ENCODE data around the gene OBSCN.

Gene OBSCN

DNA sequence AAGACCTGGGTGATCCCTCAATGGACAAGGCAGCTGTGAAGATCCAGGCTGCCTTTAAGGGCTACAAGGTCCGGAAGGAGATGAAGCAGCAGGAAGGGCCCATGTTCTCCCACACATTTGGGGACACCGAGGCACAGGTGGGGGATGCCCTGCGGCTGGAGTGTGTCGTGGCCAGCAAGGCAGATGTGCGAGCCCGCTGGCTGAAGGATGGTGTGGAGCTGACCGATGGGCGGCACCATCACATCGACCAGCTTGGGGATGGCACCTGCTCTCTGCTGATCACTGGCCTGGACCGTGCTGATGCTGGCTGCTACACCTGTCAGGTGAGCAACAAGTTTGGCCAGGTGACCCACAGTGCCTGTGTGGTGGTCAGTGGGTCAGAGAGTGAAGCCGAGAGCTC is 113.6 kb downstream of the OBSCN start:
- TF ChIP-seq, protein P1, sequence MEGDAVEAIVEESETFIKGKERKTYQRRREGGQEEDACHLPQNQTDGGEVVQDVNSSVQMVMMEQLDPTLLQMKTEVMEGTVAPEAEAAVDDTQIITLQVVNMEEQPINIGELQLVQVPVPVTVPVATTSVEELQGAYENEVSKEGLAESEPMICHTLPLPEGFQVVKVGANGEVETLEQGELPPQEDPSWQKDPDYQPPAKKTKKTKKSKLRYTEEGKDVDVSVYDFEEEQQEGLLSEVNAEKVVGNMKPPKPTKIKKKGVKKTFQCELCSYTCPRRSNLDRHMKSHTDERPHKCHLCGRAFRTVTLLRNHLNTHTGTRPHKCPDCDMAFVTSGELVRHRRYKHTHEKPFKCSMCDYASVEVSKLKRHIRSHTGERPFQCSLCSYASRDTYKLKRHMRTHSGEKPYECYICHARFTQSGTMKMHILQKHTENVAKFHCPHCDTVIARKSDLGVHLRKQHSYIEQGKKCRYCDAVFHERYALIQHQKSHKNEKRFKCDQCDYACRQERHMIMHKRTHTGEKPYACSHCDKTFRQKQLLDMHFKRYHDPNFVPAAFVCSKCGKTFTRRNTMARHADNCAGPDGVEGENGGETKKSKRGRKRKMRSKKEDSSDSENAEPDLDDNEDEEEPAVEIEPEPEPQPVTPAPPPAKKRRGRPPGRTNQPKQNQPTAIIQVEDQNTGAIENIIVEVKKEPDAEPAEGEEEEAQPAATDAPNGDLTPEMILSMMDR (IDR thresholded peaks at IDR 0.05) = no peak
- Mint-ChIP-seq H3K36me3 (ENCODE audit: low read depth) (peaks cover 45% of the 10 kb centered on the region), H3K27ac (no peak overlapping the region), H3K4me1 (no peaks in the 10 kb centered on the region), H3K4me3 (no peak overlapping the region), H3K27me3 (ENCODE audit: low read depth, poor library complexity) (no peaks in the 10 kb centered on the region), H3K9me3 (peaks cover 13% of the 10 kb centered on the region)
- DNase-seq = no peak

DNA sequence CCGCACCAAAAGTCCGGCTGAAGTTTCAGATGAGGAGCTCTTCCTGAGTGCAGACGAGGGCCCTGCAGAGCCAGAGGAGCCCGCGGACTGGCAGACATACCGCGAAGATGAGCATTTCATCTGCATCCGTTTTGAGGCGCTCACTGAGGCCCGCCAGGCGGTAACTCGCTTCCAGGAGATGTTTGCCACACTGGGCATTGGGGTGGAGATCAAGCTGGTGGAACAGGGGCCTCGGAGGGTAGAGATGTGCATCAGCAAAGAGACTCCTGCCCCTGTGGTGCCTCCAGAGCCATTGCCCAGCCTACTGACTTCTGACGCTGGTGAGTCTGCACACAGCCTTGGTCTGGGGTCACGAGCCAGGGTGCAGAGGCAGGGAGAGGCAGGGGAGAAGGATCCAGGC is 114.1 kb downstream of the OBSCN start:
- Mint-ChIP-seq H3K27ac (no peak overlapping the region), H3K9me3 (peaks cover 13% of the 10 kb centered on the region), H3K4me3 (no peak overlapping the region), H3K4me1 (no peaks in the 10 kb centered on the region), H3K36me3 (ENCODE audit: low read depth) (peaks cover 49% of the 10 kb centered on the region), H3K27me3 (ENCODE audit: low read depth, poor library complexity) (no peaks in the 10 kb centered on the region)
- DNase-seq = no peak
- TF ChIP-seq, protein P1 (IDR thresholded peaks at IDR 0.05) = no peak

DNA sequence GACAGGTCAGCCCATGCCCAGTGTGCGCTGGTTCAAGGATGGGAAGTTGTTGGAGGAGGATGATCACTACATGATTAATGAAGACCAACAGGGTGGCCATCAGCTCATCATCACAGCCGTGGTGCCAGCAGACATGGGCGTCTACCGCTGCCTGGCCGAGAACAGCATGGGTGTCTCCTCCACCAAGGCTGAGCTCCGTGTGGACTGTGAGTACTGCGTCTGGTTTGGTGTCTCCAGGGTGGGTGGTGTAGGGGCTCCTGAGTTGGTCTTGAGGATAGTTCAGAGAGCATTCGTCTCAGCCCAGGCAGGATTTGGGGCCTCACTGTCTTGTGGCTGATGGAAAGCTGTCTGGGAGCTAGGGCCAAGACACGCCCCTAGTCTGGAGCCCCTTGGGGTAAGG is 115.6 kb downstream of the OBSCN start:
- Mint-ChIP-seq H3K27me3 (ENCODE audit: low read depth, poor library complexity) (no peaks in the 10 kb centered on the region), H3K4me3 (no peak overlapping the region), H3K27ac (no peak overlapping the region), H3K4me1 (no peaks in the 10 kb centered on the region), H3K36me3 (ENCODE audit: low read depth) (peaks cover 53% of the 10 kb centered on the region), H3K9me3 (peaks cover 13% of the 10 kb centered on the region)
- TF ChIP-seq, protein P1 (IDR thresholded peaks at IDR 0.05) = no peak
- no peak for DNase-seq

DNA sequence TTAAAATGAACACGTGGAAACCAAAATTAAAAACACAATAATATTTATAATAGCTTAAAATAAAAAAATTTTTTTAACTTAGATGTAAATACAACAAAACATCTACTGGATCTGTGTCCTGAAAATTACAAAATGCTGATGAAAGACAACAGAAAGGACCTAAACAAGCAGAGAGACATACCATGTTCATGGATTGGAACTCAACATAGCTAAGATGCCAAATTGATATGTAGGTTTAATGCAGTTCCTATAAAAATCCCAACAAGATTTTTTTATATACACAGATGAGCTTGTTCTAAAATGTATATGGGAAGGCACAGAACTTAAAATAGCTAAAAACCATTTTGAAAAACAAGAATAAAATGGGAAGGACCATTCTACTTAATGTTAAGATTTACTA is 117.4 kb downstream of the OBSCN start:
- Mint-ChIP-seq H3K27ac (no peak overlapping the region), H3K4me3 (no peak overlapping the region), H3K36me3 (ENCODE audit: low read depth) (peaks cover 52% of the 10 kb centered on the region), H3K4me1 (no peaks in the 10 kb centered on the region), H3K27me3 (ENCODE audit: low read depth, poor library complexity) (no peaks in the 10 kb centered on the region), H3K9me3 (peaks cover 13% of the 10 kb centered on the region)
- TF ChIP-seq, protein P1 (IDR thresholded peaks at IDR 0.05) = no peak
- no peak for DNase-seq

DNA sequence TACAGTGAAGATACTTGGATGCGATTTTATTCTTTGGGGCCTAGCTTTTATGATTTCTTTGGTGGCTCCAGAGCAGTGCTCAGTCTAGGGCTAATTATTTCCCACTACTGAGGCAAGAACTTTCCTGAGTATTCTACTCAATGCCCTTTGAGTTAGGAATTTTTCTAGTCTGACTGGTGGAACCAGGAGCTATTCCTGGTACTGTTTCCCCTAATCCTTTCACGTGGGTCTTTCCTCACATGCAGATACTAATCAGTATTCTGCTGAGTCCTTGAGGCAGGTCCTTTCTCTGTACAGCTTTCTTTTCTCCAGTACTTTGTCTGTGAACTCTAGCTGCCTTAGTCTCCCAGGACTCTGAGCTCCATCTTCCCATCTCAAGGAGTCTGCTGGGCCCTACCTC is 122.0 kb downstream of the OBSCN start:
- TF ChIP-seq, protein P1 (IDR thresholded peaks at IDR 0.05) = no peak
- Mint-ChIP-seq H3K27me3 (ENCODE audit: low read depth, poor library complexity) (no peaks in the 10 kb centered on the region), H3K9me3 (peaks cover 7% of the 10 kb centered on the region), H3K4me1 (no peaks in the 10 kb centered on the region), H3K4me3 (no peak overlapping the region), H3K36me3 (ENCODE audit: low read depth) (peaks cover 32% of the 10 kb centered on the region), H3K27ac (peak overlapping the region; percentile 72)
- DNase-seq = no peak

DNA sequence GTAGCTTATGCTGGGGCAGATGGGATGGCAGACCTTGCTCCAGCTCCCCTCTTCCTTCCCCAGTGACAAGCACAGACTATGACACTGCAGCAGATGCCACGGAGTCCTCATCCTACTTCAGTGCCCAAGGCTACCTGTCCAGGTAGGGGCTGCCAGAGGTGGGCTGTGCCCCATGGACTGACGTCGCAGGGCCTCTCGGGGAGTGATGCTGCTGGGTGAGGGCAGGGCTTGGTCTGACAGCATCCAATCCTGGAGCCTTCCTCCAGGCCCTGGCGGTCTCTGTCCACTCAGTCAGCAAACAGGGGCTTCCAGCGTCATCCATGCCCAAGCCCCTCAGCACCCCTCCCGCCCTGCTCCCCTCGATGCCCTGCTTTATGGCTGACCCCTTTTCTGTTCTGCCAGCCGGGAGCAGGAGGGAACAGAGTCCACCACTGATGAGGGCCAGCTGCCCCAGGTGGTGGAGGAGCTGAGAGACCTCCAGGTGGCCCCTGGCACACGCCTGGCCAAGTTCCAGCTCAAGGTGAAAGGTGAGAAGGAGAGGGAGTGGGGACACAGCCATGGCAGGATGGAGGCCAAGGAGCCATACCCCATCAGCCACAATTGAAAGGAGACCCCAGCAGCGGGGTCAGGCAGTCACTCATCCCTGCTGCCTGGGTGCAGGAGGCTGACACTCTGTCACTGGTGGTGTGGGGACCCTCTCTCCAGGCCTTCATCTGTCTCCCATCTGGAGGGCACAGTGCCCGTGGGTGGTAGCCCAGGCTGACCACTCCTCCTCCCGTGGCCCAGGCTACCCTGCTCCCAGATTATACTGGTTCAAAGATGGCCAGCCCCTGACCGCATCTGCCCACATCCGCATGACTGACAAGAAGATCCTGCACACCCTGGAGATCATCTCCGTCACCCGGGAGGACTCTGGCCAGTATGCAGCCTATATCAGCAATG is 125.2 kb downstream of the OBSCN start:
- H3K4me3 Mint-ChIP-seq = no peak overlapping the region
- no peak for DNase-seq
- TF ChIP-seq, protein P1 (IDR thresholded peaks at IDR 0.05) = no peak
- no peaks in the 10 kb centered on the region for H3K9me3 Mint-ChIP-seq
- no peak overlapping the region for H3K27ac Mint-ChIP-seq
- peaks cover 8% of the 10 kb centered on the region for H3K36me3 Mint-ChIP-seq (ENCODE audit: low read depth)
- H3K27me3 Mint-ChIP-seq (ENCODE audit: low read depth, poor library complexity) = no peaks in the 10 kb centered on the region
- no peaks in the 10 kb centered on the region for H3K4me1 Mint-ChIP-seq
